HG03460 (cell line): ENCODE measurements around the gene TUBGCP2.

Experiments
- ATAC-seq: cut with Tn5 transposase; IDR thresholded peaks from one replicate; pipeline ENCODE4 v1.9.1; 2021; ENCODE audit not compliant: unreplicated experiment

The TUBGCP2 gene

GRCh38 chr10:133309100-133309719 lies 538 bp upstream of the TUBGCP2 start:
- peak; percentile 58 for ATAC-seq

- peak; percentile 46 for ATAC-seq
Measured at GRCh38 chr10:133307776-133308420, 774 bp downstream of the TUBGCP2 start.

- no peak for ATAC-seq
Measured at GRCh38 chr10:133306941-133307379, 1.7 kb downstream of the TUBGCP2 start.

GRCh38 chr10:133306097-133306476 lies 2.6 kb downstream of the TUBGCP2 start:
- no peak for ATAC-seq

- ATAC-seq, result no peak
Measured at GRCh38 chr10:133303206-133303605, 5.5 kb downstream of the TUBGCP2 start.

- ATAC-seq, result no peak
Measured at GRCh38 chr10:133302230-133302629, 6.4 kb downstream of the TUBGCP2 start.

GRCh38 chr10:133299738-133300137 lies 8.9 kb downstream of the TUBGCP2 start:
- no peak for ATAC-seq

GRCh38 chr10:133299224-133299623 lies 9.4 kb downstream of the TUBGCP2 start:
- ATAC-seq, result no peak

- ATAC-seq, result no peak
Measured at GRCh38 chr10:133298466-133298865, 10.2 kb downstream of the TUBGCP2 start.

- ATAC-seq, result no peak
Measured at GRCh38 chr10:133297504-133297903, 11.2 kb downstream of the TUBGCP2 start.

- ATAC-seq, result no peak
Measured at GRCh38 chr10:133295426-133296320, 13.0 kb downstream of the TUBGCP2 start.

- no peak for ATAC-seq
Measured at GRCh38 chr10:133294189-133294588, 14.5 kb downstream of the TUBGCP2 start.

- no peak for ATAC-seq
Measured at GRCh38 chr10:133293810-133294119, 14.9 kb downstream of the TUBGCP2 start.

- no peak for ATAC-seq
Measured at GRCh38 chr10:133292919-133293809, 15.5 kb downstream of the TUBGCP2 start.

- ATAC-seq, result no peak
Measured at GRCh38 chr10:133289761-133290160, 18.9 kb downstream of the TUBGCP2 start.

- no peak for ATAC-seq
Measured at GRCh38 chr10:133287832-133288500, 20.7 kb downstream of the TUBGCP2 start.

GRCh38 chr10:133286366-133286765 lies 22.3 kb downstream of the TUBGCP2 start:
- ATAC-seq, result no peak

- no peak for ATAC-seq
Measured at GRCh38 chr10:133285217-133285616, 23.5 kb downstream of the TUBGCP2 start.

- ATAC-seq, result no peak
Measured at GRCh38 chr10:133283931-133284330, 24.7 kb downstream of the TUBGCP2 start.

- ATAC-seq, result no peak
Measured at GRCh38 chr10:133282846-133283390, 25.8 kb downstream of the TUBGCP2 start.
